Measurements from ENCODE around the gene CPE.

GRCh38 chr4:165477799-165478198 lies 99.0 kb downstream of the CPE start:
- TF ChIP-seq POLR2A (IDR thresholded peaks at IDR 0.05), result no peak
- no peak for TF ChIP-seq CTCF (IDR thresholded peaks at IDR 0.05)
- TF ChIP-seq POLR2AphosphoS5 (IDR thresholded peaks at IDR 0.05), result no peak
- TF ChIP-seq EP300 (IDR thresholded peaks at IDR 0.05), result no peak

Data from suprapubic skin (tissue), 4 donors.